ENCODE data around the gene FBXO15. TPM values are rescaled to one million over a fixed set of nuclear protein-coding genes. Genes with fewer than 3 reads are reported as not detected.

The FBXO15 gene
- total RNA-seq, 1 experiment from 2014 or later, result 0.39 TPM

DNA sequence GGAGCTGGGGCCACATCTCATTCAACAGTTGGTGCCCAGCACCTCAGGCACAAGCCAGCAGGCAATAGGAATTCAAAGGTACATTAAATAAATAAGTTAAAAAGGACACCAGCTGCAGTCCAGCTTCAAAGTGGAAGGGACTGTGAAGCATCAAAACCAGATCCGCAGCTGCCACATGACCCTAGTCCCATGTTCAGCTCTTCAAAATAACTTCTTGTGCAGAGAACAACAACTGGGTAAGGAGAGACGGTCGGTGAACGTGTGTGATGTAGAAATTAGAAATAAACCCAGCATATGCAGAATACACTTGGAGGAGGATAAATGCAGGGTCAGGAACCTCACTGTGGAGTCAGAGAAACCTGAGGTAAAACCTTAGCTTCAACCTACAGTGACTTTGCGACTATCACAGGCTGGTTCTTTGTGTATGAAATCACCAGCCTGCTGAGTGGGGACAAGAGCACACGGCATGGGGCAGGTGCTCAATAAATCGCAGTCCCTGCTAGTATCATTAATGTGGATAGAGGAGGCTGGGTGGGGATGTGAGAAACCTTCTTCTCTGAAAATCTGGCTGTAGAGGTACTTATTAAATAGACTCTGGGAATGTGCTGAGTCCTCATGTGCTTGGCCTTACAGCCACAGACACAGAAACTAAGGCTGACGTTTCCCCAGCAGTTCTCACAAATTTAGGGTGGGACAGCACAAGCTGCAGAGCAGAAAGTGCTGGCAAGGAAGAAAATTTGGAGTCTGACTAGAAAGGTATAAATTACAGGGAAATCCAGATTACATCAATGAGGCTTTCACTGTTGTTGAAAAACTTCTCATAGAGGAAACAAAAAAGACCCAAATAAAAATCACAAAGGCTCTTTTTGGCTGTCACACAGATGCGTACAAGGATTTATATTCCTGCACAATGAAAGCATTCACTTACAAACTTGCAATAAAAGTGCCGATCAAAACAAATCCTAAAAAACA, 20.7 kb downstream of the FBXO15 start:
- H3K9ac ChIP-seq (ENCODE audit: extremely low read depth, insufficient read length, low read length), result no peak overlapping the region
- no peak overlapping the region for H3K56ac ChIP-seq (ENCODE audit: insufficient read length, low read depth, low read length)
- Mint-ChIP-seq H3K27ac (no peak overlapping the region), H3K4me1 (peaks cover 30 to 35% of the 10 kb centered on the region in 2 experiments), H3K27me3 (ENCODE audit: low read depth) (peaks cover 8% of the 10 kb centered on the region), H3K4me3 (peak overlapping the region in 1 of 2 experiments; percentile 1; a peak in 1 of 5 replicates), H3K9me3 (no peaks in the 10 kb centered on the region), H3K36me3 (ENCODE audit: insufficient read depth in 1 of 3, low read depth in 3 of 3) (no peaks in the 10 kb centered on the region)
- no peak for DNase-seq
- no peaks in the 10 kb centered on the region for H3K27me3 ChIP-seq (ENCODE audit: insufficient read depth, low read length)
- no peaks in the 10 kb centered on the region for H3K79me1 ChIP-seq (ENCODE audit: insufficient read depth, low read depth, low read length, poor library complexity, severe bottlenecking)
- H3K4ac ChIP-seq (ENCODE audit: low read depth, low read length), result no peak overlapping the region
- no peak overlapping the region for H2BK15ac ChIP-seq (ENCODE audit: low read depth, low read length)
- H3K23me2 ChIP-seq (ENCODE audit: insufficient read length, low read depth, low read length, poor library complexity, severe bottlenecking), result peaks cover 2% of the 10 kb centered on the region
- no peak overlapping the region for H2BK120ac ChIP-seq (ENCODE audit: low read depth, low read length, poor library complexity, severe bottlenecking)
- WGBS (ENCODE audit: extremely low coverage, insufficient read length, low lambda C conversion rate), result no CpG with 5 or more reads among the region's 10 CpGs
- H2BK12ac ChIP-seq (ENCODE audit: insufficient read length, low read depth, low read length), result no peak overlapping the region
- H4K8ac ChIP-seq (replicated peaks; ENCODE audit: insufficient read length, low read depth, low read length), result no peak overlapping the region
- no peak overlapping the region for H3T11ph ChIP-seq (ENCODE audit: low read length)
- no peaks in the 10 kb centered on the region for H3K79me2 ChIP-seq (ENCODE audit: insufficient read depth, low read length)
- no peaks in the 10 kb centered on the region for H3K9me3 ChIP-seq (ENCODE audit: control insufficient read depth, low read depth, low read length)
- no peak overlapping the region for H3K18ac ChIP-seq (ENCODE audit: insufficient read length, low read depth, low read length)
- TF ChIP-seq, protein P1, sequence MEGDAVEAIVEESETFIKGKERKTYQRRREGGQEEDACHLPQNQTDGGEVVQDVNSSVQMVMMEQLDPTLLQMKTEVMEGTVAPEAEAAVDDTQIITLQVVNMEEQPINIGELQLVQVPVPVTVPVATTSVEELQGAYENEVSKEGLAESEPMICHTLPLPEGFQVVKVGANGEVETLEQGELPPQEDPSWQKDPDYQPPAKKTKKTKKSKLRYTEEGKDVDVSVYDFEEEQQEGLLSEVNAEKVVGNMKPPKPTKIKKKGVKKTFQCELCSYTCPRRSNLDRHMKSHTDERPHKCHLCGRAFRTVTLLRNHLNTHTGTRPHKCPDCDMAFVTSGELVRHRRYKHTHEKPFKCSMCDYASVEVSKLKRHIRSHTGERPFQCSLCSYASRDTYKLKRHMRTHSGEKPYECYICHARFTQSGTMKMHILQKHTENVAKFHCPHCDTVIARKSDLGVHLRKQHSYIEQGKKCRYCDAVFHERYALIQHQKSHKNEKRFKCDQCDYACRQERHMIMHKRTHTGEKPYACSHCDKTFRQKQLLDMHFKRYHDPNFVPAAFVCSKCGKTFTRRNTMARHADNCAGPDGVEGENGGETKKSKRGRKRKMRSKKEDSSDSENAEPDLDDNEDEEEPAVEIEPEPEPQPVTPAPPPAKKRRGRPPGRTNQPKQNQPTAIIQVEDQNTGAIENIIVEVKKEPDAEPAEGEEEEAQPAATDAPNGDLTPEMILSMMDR (conservative IDR thresholded peaks at IDR 0.05), result no peak
- no peak overlapping the region for H2BK5ac ChIP-seq (ENCODE audit: insufficient read length, low read length)
- no peak overlapping the region for H4K5ac ChIP-seq (ENCODE audit: insufficient read length, low read depth, low read length)
- H4K20me1 ChIP-seq (ENCODE audit: control insufficient read depth, insufficient read depth, insufficient read length), result no peaks in the 10 kb centered on the region
- H4K91ac ChIP-seq (ENCODE audit: insufficient read length, low read depth, low read length), result no peak overlapping the region
- no peak overlapping the region for H3K27ac ChIP-seq (ENCODE audit: insufficient read length, low read depth, low read length)
- no peak overlapping the region for H3K4me2 ChIP-seq (ENCODE audit: insufficient read depth, insufficient read length, low read length)
- no peak overlapping the region for H3K23ac ChIP-seq (ENCODE audit: insufficient read length, low read depth, low read length)
- no peaks in the 10 kb centered on the region; the same call in 1 of the 2 replicates for H3K4me1 ChIP-seq (ENCODE audit: insufficient read depth, low read length)
- no peak overlapping the region for H3K14ac ChIP-seq (ENCODE audit: insufficient read depth, low read length)
- H2AK5ac ChIP-seq (ENCODE audit: insufficient read length, low read length), result no peak overlapping the region
- no peak overlapping the region for H2BK20ac ChIP-seq (ENCODE audit: low read depth, low read length, poor library complexity, severe bottlenecking)
- no peak overlapping the region for H2AFZ ChIP-seq (ENCODE audit: low read length)

Data from H9 (cell line).